ENCODE results near the gene BORCS6. TPM values are rescaled to one million over a fixed set of nuclear protein-coding genes. Genes with fewer than 3 reads are reported as not detected.

BORCS6 gene
- total and polyA plus RNA-seq, 9 of the 15 experiments (the other 6 are each of a cell fraction or from before 2014, with no cell fraction given): 0.01 to 7.4 (median 2.3) TPM

- Histone ChIP-seq H3K79me2 (ENCODE audit: control insufficient read depth, insufficient read depth, low read length) (no peaks in the 10 kb centered on the region), H3K4me1 (replicated peaks in 1 of 2; ENCODE audit: control insufficient read depth in 2 of 2, insufficient read depth in 2 of 2, low read length in 2 of 2) (peaks cover 0 to 21% of the 10 kb centered on the region in 2 experiments; a peak in 3 of 5 replicates), H3K9ac (ENCODE audit: insufficient read depth in 1 of 2, low read depth in 2 of 2, low read length in 2 of 2) (no peak overlapping the region; a peak in 1 of 4 replicates), H3K9me3 (replicated peaks; ENCODE audit: control insufficient read depth, insufficient read depth, low read depth, low read length) (no peaks in the 10 kb centered on the region), H3K9me1 (ENCODE audit: control insufficient read depth, insufficient read depth, low read length) (no peaks in the 10 kb centered on the region), H3K27ac (ENCODE audit: extremely low read depth, low read depth, low read length) (no peak overlapping the region), H2AFZ (ENCODE audit: low read depth, low read length) (no peak overlapping the region), H3K4me2 (ENCODE audit: insufficient read depth, low read length) (no peak overlapping the region), H3K36me3 (ENCODE audit: control insufficient read depth, insufficient read depth, low read length) (peaks cover 64% of the 10 kb centered on the region; the same call in 2 of the 3 replicates), H3K27me3 (ENCODE audit: control insufficient read depth in 2 of 2, insufficient read depth in 2 of 2, low read length in 2 of 2) (no peaks in the 10 kb centered on the region), H4K20me1 (replicated peaks; ENCODE audit: control insufficient read depth, insufficient read depth, low read length) (0 out of 2 replicates have a peak, but pooled peaks cover 2% of the 10 kb centered on the region), H3K4me3 (no peak overlapping the region)
- ATAC-seq (no peak), FAIRE-seq (no peak), DNase-seq (ENCODE audit: extremely low read depth in 1 of 4, low spot score in 3 of 4) (no peak)
- TF ChIP-seq POLR2AphosphoS5 (IDR thresholded peaks at IDR 0.05; ENCODE audit: control insufficient read depth, insufficient read depth, low read depth, low read length) (no peak; the same call in 1 of the 2 replicates), ESRRA (IDR thresholded peaks at IDR 0.05; ENCODE audit: borderline replicate concordance, low read depth) (no peak), DEAF1 (CRISPR knock-in tag; IDR thresholded peaks at IDR 0.05) (no peak), NFXL1 (CRISPR knock-in tag; IDR thresholded peaks at IDR 0.05) (no peak), NFE2L1 (tag; IDR thresholded peaks at IDR 0.05; ENCODE audit: borderline replicate concordance, low read depth) (no peak), MYNN (IDR thresholded peaks at IDR 0.05) (no peak), MYNN (CRISPR knock-in tag; IDR thresholded peaks at IDR 0.05) (no peak), MYC (IDR thresholded peaks at IDR 0.05; ENCODE audit: low read depth, low read length) (no peak), MYC (CRISPR knock-in tag; IDR thresholded peaks at IDR 0.05; ENCODE audit: borderline replicate concordance, low read depth) (no peak), RBM22 (IDR thresholded peaks at IDR 0.05; ENCODE audit: low read depth, low read length, poor library complexity, severe bottlenecking) (no peak), HDAC1 (IDR thresholded peaks at IDR 0.05) (no peak), CREB3 (tag; conservative IDR thresholded peaks at IDR 0.05; ENCODE audit: low read depth) (no peak), ZNF263 (CRISPR knock-in tag; IDR thresholded peaks at IDR 0.05; ENCODE audit: borderline replicate concordance) (no peak), RFX7 (CRISPR knock-in tag; IDR thresholded peaks at IDR 0.05) (no peak), ZNF253 (CRISPR knock-in tag; conservative IDR thresholded peaks at IDR 0.05) (no peak), GTF2F1 (IDR thresholded peaks at IDR 0.05; ENCODE audit: low read depth, low read length) (no peak), MTA1 (IDR thresholded peaks at IDR 0.05; ENCODE audit: borderline replicate concordance) (no peak)
- in situ Hi-C loops (cut with MboI): no loop called here
- CTCF ChIA-PET (ENCODE audit: low intra/inter-chr PET ratio): interaction anchor here (0.7 kb wide), 1 partner anchor 60 kb away, joined by 3 read pairs; no protein-coding TSS in a partner anchor
- WGBS (ENCODE audit: insufficient coverage, low coverage, missing lambda C conversion rate): 70% methylated on average over 2 of the region's 15 CpGs
- BruUV-seq (replicated peaks): no TSS peak
- intact Hi-C loops (cut with micrococcal nuclease): no loop called here
- POLR2A ChIA-PET: interaction anchor here (0.6 to 0.7 kb wide), 3 partner anchors 11 to 247 kb away, joined by 3 to 4 read pairs (median 3); no protein-coding TSS in a partner anchor
Measured at GRCh38 chr17:8142887-8143580, 46.9 kb downstream of the BORCS6 start.
